ENCODE data around the gene REXO4.

GRCh38 chr9:133415170-133415569 lies 2.6 kb downstream of the REXO4 start:
- TF ChIP-seq CTCF (conservative IDR thresholded peaks at IDR 0.05; ENCODE audit: low read length) (no peak), EZH2phosphoT487 (IDR thresholded peaks at IDR 0.05; ENCODE audit: borderline replicate concordance, low read depth, low read length) (no peak)
